OCI-LY3 (cell line): Measurements from ENCODE around the gene PPFIA3.

Experiments used
- H2AFZ ChIP-seq: fragments of 200-600, 300-600 bp; shearing (Covaris generic); 2 replicates; pipeline ENCODE4 v1.6.0; 2014; ENCODE audit warnings: antibody characterized with exemption, low read depth, low read length
- H3K27ac ChIP-seq: fragments of 200-600, 300-600 bp; sonication (generic); 2 replicates; pipeline ENCODE4 v1.5.1; 2014; ENCODE audit warnings: mild to moderate bottlenecking, low read length, moderate library complexity, mixed read lengths
- H3K27me3 ChIP-seq: fragments of 200-600, 300-600 bp; sonication (generic); 2 replicates; pipeline ENCODE4 v1.6.1; 2014; ENCODE audit warnings: low read depth, low read length, mixed read lengths
- H3K36me3 ChIP-seq: fragments of 200-600, 300-600 bp; sonication (generic); replicated peaks from 2 replicates; pipeline ENCODE3; 2014; ENCODE audit warnings: low read depth, low read length, mixed read lengths
- H3K4me1 ChIP-seq: fragments of 300-600, 200-600 bp; sonication (generic); 2 replicates; pipeline ENCODE4 v1.6.1; 2014; ENCODE audit warnings: low read length, mixed read lengths
- H3K4me2 ChIP-seq: fragments of 200-600, 300-600 bp; sonication (generic); 2 replicates; pipeline ENCODE4 v1.6.1; 2014; ENCODE audit warnings: low read length, mixed read lengths
- H3K4me3 ChIP-seq: fragments of 300-600, 200-600 bp; sonication (generic); 2 replicates; pipeline ENCODE4 v1.5.1; 2014; ENCODE audit warnings: antibody characterized with exemption, mild to moderate bottlenecking, low read length, moderate library complexity
- H3K79me2 ChIP-seq: fragments of 300-600, 200-600 bp; shearing (Covaris generic); 2 replicates; pipeline ENCODE4 v1.6.1; 2014; ENCODE audit warnings: mild to moderate bottlenecking, low read length, mixed read lengths
- H3K9ac ChIP-seq: fragments of 300-600, 200-600 bp; shearing (Covaris generic); 2 replicates; pipeline ENCODE4 v1.6.0; 2014; ENCODE audit warnings: mild to moderate bottlenecking, low read length, moderate library complexity
- H3K9me3 ChIP-seq: fragments of 200-600, 300-600 bp; shearing (Covaris generic); 2 replicates; pipeline ENCODE4 v1.6.1; 2014; ENCODE audit warnings: low read length, mixed read lengths; ENCODE audit not compliant: insufficient read depth
- H4K20me1 ChIP-seq: fragments of 200-600, 300-600 bp; sonication (generic); 2 replicates; pipeline ENCODE4 v1.6.1; 2016; ENCODE audit warnings: low read length, mixed read lengths; ENCODE audit not compliant: insufficient read depth
- EZH2phosphoT487 ChIP-seq: fragments of 200-600 bp; shearing (Covaris generic); IDR thresholded peaks from 2 replicates; pipeline ENCODE4 v1.6.1; 2018; ENCODE audit warnings: antibody characterized with exemption, mixed run types, low read depth
- TF ChIP-seq, protein P1 (sequence below): fragments of 200-600, 300-600 bp; sonication (generic); IDR thresholded peaks from 2 replicates; pipeline ENCODE4 v1.5.1; 2014; ENCODE audit warnings: antibody characterized with exemption, low read length, low read depth

Gene PPFIA3

DNA sequence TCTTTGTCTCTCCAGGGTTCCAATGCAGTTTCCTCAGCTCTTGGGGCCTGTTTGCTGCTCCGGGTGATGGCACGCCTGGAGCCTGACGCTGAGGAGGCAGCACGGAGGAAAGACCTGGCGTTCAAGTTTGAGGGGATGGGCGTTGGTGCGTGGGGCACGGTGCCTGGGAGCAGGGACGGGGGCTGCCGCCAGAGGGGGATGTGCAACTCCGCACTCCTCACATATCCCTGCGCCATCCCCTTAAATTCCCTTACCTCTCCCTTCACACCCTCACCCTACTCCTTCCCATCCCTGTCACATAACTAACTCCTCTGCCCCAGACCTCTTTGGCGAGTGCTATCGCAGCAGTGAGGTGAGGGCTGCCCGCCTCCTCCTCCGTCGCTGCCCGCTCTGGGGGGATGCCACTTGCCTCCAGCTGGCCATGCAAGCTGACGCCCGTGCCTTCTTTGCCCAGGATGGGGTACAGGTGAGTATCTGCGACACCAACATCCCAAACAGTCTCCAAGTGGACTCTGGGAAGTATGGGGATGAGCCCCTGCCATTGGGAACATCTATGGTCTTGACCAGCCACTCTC lies 69.4 kb downstream of the PPFIA3 start:
- H3K36me3 ChIP-seq: no peaks in the 10 kb centered on the region
- H3K27ac ChIP-seq: no peak overlapping the region
- no peak overlapping the region for H3K4me3 ChIP-seq
- H3K4me2 ChIP-seq: no peak overlapping the region
- H3K79me2 ChIP-seq: no peaks in the 10 kb centered on the region
- no peak overlapping the region for H3K9ac ChIP-seq
- peaks cover 6% of the 10 kb centered on the region; the same call in 1 of the 2 replicates for H3K4me1 ChIP-seq
- H3K27me3 ChIP-seq: no peaks in the 10 kb centered on the region
- TF ChIP-seq, protein P1, sequence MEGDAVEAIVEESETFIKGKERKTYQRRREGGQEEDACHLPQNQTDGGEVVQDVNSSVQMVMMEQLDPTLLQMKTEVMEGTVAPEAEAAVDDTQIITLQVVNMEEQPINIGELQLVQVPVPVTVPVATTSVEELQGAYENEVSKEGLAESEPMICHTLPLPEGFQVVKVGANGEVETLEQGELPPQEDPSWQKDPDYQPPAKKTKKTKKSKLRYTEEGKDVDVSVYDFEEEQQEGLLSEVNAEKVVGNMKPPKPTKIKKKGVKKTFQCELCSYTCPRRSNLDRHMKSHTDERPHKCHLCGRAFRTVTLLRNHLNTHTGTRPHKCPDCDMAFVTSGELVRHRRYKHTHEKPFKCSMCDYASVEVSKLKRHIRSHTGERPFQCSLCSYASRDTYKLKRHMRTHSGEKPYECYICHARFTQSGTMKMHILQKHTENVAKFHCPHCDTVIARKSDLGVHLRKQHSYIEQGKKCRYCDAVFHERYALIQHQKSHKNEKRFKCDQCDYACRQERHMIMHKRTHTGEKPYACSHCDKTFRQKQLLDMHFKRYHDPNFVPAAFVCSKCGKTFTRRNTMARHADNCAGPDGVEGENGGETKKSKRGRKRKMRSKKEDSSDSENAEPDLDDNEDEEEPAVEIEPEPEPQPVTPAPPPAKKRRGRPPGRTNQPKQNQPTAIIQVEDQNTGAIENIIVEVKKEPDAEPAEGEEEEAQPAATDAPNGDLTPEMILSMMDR: no peak
- no peak for TF ChIP-seq EZH2phosphoT487
- H4K20me1 ChIP-seq: no peaks in the 10 kb centered on the region
- H3K9me3 ChIP-seq: peaks cover 3% of the 10 kb centered on the region; the same call in 1 of the 2 replicates
- H2AFZ ChIP-seq: no peak overlapping the region

DNA sequence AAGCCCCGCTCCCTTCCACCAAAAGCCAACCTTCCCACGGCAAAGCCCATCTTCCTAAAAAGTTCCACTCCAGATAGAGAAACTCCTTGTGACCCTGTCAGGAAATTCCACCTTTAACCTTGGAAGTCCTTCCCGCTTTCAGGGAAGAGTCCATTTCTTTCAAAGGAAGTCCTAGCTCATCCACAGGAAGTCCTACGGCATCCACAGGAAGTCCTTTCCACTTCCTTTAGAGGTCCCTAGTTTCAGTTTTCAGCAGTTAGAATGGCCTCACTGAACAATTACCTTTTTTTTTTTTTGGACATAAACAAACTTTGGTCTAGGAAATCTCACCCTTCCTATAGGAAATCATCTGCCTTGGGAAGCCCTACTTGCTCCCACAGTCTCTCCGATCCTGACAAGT lies 69.9 kb downstream of the PPFIA3 start:
- TF ChIP-seq, protein P1: no peak
- no peak for TF ChIP-seq EZH2phosphoT487
- Histone ChIP-seq H3K36me3 (no peaks in the 10 kb centered on the region), H3K27ac (no peak overlapping the region), H3K4me1 (peaks cover 6% of the 10 kb centered on the region; the same call in 1 of the 2 replicates), H3K9ac (no peak overlapping the region), H3K4me3 (no peak overlapping the region), H3K9me3 (peaks cover 3% of the 10 kb centered on the region; the same call in 1 of the 2 replicates), H3K4me2 (no peak overlapping the region), H3K27me3 (no peaks in the 10 kb centered on the region), H3K79me2 (no peaks in the 10 kb centered on the region), H4K20me1 (no peaks in the 10 kb centered on the region), H2AFZ (no peak overlapping the region)

DNA sequence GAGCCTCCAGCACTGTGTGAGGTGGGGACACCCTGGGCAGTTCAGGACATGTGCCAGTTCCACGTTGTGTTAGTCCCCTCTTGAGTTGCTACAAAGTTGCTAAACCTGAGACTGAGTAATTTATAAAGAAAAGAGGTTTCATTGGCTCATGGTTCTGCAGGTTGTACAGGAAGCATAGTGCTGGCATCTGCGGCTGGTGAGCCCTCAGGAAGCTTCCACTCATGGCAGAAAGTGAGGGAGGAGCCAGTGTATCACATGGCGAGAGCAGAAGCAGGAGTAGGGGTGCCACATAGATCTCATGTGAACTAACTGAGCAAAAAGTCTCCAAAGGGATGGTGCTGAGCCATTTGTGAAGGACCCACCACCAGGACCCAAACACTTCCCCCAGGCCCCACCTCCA lies 71.4 kb downstream of the PPFIA3 start:
- Histone ChIP-seq H3K4me2 (no peak overlapping the region), H3K27ac (no peak overlapping the region), H3K36me3 (no peaks in the 10 kb centered on the region), H3K4me1 (peaks cover 6% of the 10 kb centered on the region; the same call in 1 of the 2 replicates), H3K9me3 (no peaks in the 10 kb centered on the region), H2AFZ (no peak overlapping the region), H3K9ac (no peak overlapping the region), H4K20me1 (no peaks in the 10 kb centered on the region), H3K27me3 (0 out of 2 replicates have a peak, but pooled peaks cover 2% of the 10 kb centered on the region), H3K79me2 (no peaks in the 10 kb centered on the region), H3K4me3 (no peak overlapping the region)
- no peak for TF ChIP-seq EZH2phosphoT487
- TF ChIP-seq, protein P1: no peak

DNA sequence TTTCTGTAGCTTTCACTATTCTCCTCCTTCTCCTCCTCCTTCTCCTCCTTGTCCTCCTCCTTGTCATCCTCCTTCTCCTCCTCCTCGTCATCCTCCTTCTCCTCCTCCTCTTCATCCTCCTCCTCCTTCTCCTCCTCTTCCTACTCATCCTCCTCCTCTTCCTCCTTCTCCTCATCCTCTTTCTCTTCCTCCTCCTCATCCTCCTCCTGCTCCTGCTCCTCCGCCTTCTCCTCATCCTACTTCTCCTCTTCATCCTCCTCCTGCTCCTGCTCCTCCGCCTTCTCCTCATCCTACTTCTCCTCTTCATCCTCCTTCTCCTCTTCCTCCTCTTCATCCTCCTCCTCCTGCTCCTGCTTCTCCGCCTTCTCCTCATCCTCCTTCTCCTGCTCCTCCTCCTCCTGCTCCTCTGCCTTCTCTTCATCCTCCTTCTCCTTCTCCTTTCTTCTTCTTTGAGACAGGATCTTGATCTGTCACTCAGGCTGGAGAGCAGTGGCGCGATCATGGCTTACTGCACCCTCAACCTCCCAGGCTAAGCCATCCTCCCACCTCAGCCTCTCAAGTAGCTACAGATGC lies 74.6 kb downstream of the PPFIA3 start:
- no peaks in the 10 kb centered on the region for H3K9me3 ChIP-seq
- no peaks in the 10 kb centered on the region for H3K79me2 ChIP-seq
- H3K4me1 ChIP-seq: 0 out of 2 replicates have a peak, but pooled peaks cover 2% of the 10 kb centered on the region
- no peak overlapping the region for H3K4me2 ChIP-seq
- H3K27ac ChIP-seq: no peak overlapping the region
- no peak overlapping the region for H2AFZ ChIP-seq
- H3K27me3 ChIP-seq: peaks cover 9% of the 10 kb centered on the region; the same call in 1 of the 2 replicates
- no peaks in the 10 kb centered on the region for H4K20me1 ChIP-seq
- H3K4me3 ChIP-seq: no peak overlapping the region
- no peak for TF ChIP-seq EZH2phosphoT487
- TF ChIP-seq, protein P1: no peak
- H3K36me3 ChIP-seq: no peaks in the 10 kb centered on the region
- no peak overlapping the region for H3K9ac ChIP-seq
